Myocyte (in vitro differentiated cells): ENCODE data around the gene RTL10. TPM values are rescaled to one million over a fixed set of nuclear protein-coding genes. Genes with fewer than 3 reads are reported as not detected.

Experiments used
- DNase-seq: peaks from one replicate; pipeline ENCODE4 v3.0.0-alpha.2; 2012; ENCODE audit warnings: low read depth
- total RNA-seq: library from RNA; depleted of rRNA; stranded (reverse); fragments of >200 nt; gene quantifications from 2 replicates; pipeline ENCODE4 v1.2.3, GENCODE V29; 2014

Gene RTL10
- total RNA-seq, 1 donor from 2014 or later, result 14.5 TPM

- DNase-seq, result no peak
Measured at GRCh38 chr22:19812910-19813309, 41.8 kb downstream of the RTL10 start.

GRCh38 chr22:19811811-19812771 is 42.6 kb downstream of the RTL10 start:
- DNase-seq, result no peak

- DNase-seq, result no peak
Measured at GRCh38 chr22:19811211-19811621, 43.5 kb downstream of the RTL10 start.

GRCh38 chr22:19810381-19811201 is 44.1 kb downstream of the RTL10 start:
- peak; percentile 82 for DNase-seq

GRCh38 chr22:19809741-19810140 is 44.9 kb downstream of the RTL10 start:
- no peak for DNase-seq

GRCh38 chr22:19808873-19809478 is 45.7 kb downstream of the RTL10 start:
- no peak for DNase-seq

GRCh38 chr22:19807914-19808872 is 46.5 kb downstream of the RTL10 start:
- no peak for DNase-seq

- DNase-seq, result no peak
Measured at GRCh38 chr22:19807161-19807913, 47.3 kb downstream of the RTL10 start.

GRCh38 chr22:19806213-19807160 is 48.2 kb downstream of the RTL10 start:
- no peak for DNase-seq

- DNase-seq, result peak; percentile 35
Measured at GRCh38 chr22:19805821-19806212, 48.9 kb downstream of the RTL10 start.

Other genes starting within 250 kb of the RTL10 start
- gene SEPTIN5, start 140.4 kb downstream of the RTL10 start, total RNA-seq, result 123 and 130 TPM in 2 replicates
- 51.2 and 67.7 TPM in 2 replicates for gene GP1BB, start 131.3 kb downstream of the RTL10 start, total RNA-seq
- gene TBX1, start 94.1 kb downstream of the RTL10 start, total RNA-seq, result 42.6 and 43.5 TPM in 2 replicates
- gene GNB1L, start within 50 bp of the RTL10 start, total RNA-seq, result 6.9 and 9.0 TPM in 2 replicates
- 459 and 555 TPM in 2 replicates for gene COMT, start 86.9 kb upstream of the RTL10 start, total RNA-seq
- gene TXNRD2, start 86.9 kb upstream of the RTL10 start, total RNA-seq, result 28.7 and 34.3 TPM in 2 replicates
- gene ARVCF, start 161.9 kb upstream of the RTL10 start, total RNA-seq, result 26.2 and 37.7 TPM in 2 replicates
- 39.0 and 43.4 TPM in 2 replicates for gene TANGO2, start 166.2 kb upstream of the RTL10 start, total RNA-seq
- gene DGCR8, start 225.4 kb upstream of the RTL10 start, total RNA-seq, result 21.1 and 22.4 TPM in 2 replicates